A549 (cell line): Measurements from ENCODE around the gene OSBPL3.

Source experiments
- CBX8 ChIP-seq: fragments of 200-600 bp; sonication (generic); IDR thresholded peaks from 2 replicates; pipeline ENCODE4 v1.6.1; 2016
- CEBPB ChIP-seq, 2 experiments: fragments of >200 bp in 1 of 2; sonication (Bioruptor Twin) in 1 of 2; formaldehyde crosslinking in 1 of 2; IDR thresholded peaks; 2 replicates each; pipeline ENCODE4 v1.6.1; 2012 to 2016
- CTCF ChIP-seq: fragments of >200 bp; sonication (Bioruptor Twin); formaldehyde crosslinking; IDR thresholded peaks from 3 replicates; pipeline ENCODE4 v1.5.1; 2016
- ELK1 ChIP-seq: fragments of 150-350 bp; IDR thresholded peaks from 2 replicates; pipeline ENCODE4 v1.6.1; 2014; ENCODE audit warnings: low read depth, mild to moderate bottlenecking, low read length
- EP300 ChIP-seq, 2 experiments: fragments of >200 bp; sonication (Bioruptor Twin); formaldehyde crosslinking; IDR thresholded peaks; 2 replicates in 1 of 2; 3 replicates in 1 of 2; pipeline ENCODE4 v1.6.1; 2016 to 2017
- ESRRA ChIP-seq: fragments of 150-350 bp; IDR thresholded peaks from 2 replicates; pipeline ENCODE4 v1.6.1; 2014; ENCODE audit warnings: mild to moderate bottlenecking, low read length, borderline replicate concordance
- FOXS1 ChIP-seq: fragments of 250-450 bp; sonication (Bioruptor Pico); IDR thresholded peaks from 2 replicates; pipeline ENCODE4 v1.5.0; 2020; ENCODE audit warnings: mild to moderate bottlenecking, moderate library complexity
- HDAC2 ChIP-seq: fragments of 200-600 bp; sonication (generic); IDR thresholded peaks from 2 replicates; pipeline ENCODE4 v1.6.1; 2016
- KDM5A ChIP-seq: fragments of 200-600 bp; sonication (generic); IDR thresholded peaks from 2 replicates; pipeline ENCODE4 v1.6.1; 2016; ENCODE audit warnings: antibody characterized with exemption, mild to moderate bottlenecking
- MAFK ChIP-seq: fragments of 450-650 bp; IDR thresholded peaks from 2 replicates; pipeline ENCODE4 v1.6.1; 2014; ENCODE audit not compliant: partially characterized antibody
- MAX ChIP-seq: IDR thresholded peaks from 2 replicates; pipeline ENCODE4 v1.6.1; 2012
- POLR2A ChIP-seq: IDR thresholded peaks from 2 replicates; pipeline ENCODE4 v1.6.1; 2012; ENCODE audit warnings: mild to moderate bottlenecking, low read length
- RCOR1 ChIP-seq: fragments of 150-350 bp; IDR thresholded peaks from 2 replicates; pipeline ENCODE4 v1.6.1; 2014; ENCODE audit warnings: antibody characterized with exemption, low read length, low read depth
- REST ChIP-seq: fragments of 200-600 bp; sonication (generic); IDR thresholded peaks from 2 replicates; pipeline ENCODE4 v1.6.1; 2016; ENCODE audit warnings: antibody characterized with exemption, mild to moderate bottlenecking, moderate library complexity

GRCh38 chr7:24797270-24797669 is 182.7 kb downstream of the OSBPL3 start:
- TF ChIP-seq POLR2A, result no peak
- no peak for TF ChIP-seq EP300 (IDR thresholded peaks at IDR 0.05)
- TF ChIP-seq HDAC2, result no peak
- no peak for TF ChIP-seq MAX
- no peak for TF ChIP-seq ESRRA
- no peak for TF ChIP-seq RCOR1
- no peak for TF ChIP-seq CTCF
- no peak for TF ChIP-seq CEBPB (IDR thresholded peaks at IDR 0.05)
- no peak for TF ChIP-seq MAFK
- no peak for TF ChIP-seq REST
- no peak for TF ChIP-seq FOXS1 (CRISPR knock-in tag)
- TF ChIP-seq KDM5A, result no peak
- no peak for TF ChIP-seq CBX8
- TF ChIP-seq ELK1, result no peak
